C1 segment of cervical spinal cord (tissue), 14 donors: ENCODE data around the gene ACO2.
"Not testable (repeated sequence)": the region's sequence is repeated elsewhere in the genome, so short reads cannot be mapped to it uniquely, and the experiment has no call there.

ENCODE experiments used
- DNase-seq, 14 donors: peaks; one replicate each; lab custom pipeline; 2025; lab: John Stamatoyannopoulos, UW

The ACO2 gene

DNA sequence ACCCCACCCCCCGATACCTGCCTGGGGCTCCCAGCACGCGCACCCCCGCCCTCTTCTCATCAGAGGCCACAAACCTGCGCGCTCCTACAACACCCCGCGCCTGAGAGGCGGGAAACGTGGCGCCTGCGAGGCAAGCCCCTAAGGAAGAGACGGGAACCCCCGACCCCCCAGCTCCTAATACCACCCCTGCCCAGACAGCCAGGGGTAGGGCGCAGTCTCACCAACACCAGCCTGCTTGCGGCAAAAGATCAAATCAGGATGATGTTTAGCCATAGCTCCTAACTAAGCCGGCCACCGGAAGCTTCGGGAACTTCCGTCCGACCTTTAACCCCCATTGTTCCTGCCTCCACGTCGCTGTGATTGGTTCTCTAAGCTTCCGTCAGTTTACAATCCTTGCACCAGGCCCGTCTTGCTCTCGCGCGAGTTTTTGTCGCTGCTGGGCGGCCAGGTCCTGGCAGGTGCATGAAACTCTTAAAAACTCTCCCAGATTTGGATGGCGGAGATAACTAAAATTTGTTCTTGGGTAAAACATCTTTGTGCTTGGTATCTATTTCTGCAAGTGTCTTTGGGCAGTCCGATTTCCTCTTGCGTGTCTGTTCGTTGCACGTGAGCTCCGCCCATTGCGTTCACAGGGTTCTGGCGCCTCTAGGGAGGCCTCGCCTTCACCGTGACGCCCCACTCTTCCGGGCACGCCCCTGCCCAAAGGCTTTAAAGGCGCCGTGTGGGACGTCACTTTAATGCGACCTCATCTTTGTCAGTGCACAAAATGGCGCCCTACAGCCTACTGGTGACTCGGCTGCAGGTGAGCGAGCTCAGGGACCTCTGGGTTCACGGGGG is at the start of gene ACO2, which contains the start of gene PHF5A:
TSS of gene ACO2 (plus strand) at position 737 of the 837 bp plus-strand sequence. CDS start at position 767, 30 bp downstream.
TSS of gene PHF5A (minus strand) at position 312 of the 837 bp plus-strand sequence. CDS start at position 273, 39 bp downstream.
- peak; percentile 87 to 100 (median 98) for DNase-seq

DNA sequence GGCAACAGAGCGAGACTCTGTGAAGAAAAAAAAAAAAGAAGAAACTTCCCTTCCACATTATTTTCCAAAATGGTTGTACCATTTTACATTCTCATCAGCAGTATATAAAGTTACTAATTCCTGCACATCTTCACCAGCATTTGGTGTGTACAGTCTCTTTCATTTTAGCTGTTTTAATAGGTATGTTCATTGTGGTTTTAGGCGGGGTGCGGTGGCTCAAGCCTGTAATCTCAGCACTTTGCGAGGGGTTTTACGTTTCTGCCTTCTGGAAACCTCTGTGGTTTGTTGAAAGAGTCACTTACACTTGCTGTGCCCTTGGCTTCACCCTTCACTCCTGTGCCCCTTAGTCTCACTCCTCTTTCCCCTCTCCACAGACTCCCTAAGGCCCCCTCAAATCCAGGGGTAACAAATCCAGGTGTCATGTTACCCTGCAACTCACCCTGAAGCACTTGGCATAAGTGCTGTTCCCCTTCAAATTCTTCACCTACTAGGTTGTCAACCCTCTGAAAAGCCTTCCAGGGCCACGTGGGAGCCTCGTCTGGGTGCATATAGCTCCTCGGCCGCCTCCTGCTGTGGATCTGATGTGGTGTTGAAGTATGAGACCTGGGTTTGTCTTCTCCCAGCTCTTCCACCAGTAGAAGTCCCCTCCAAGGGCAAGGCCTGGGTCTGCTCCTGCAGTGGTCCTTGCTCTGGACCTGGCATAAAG is 43.1 kb upstream of the ACO2 start:
- DNase-seq = no peak

DNA sequence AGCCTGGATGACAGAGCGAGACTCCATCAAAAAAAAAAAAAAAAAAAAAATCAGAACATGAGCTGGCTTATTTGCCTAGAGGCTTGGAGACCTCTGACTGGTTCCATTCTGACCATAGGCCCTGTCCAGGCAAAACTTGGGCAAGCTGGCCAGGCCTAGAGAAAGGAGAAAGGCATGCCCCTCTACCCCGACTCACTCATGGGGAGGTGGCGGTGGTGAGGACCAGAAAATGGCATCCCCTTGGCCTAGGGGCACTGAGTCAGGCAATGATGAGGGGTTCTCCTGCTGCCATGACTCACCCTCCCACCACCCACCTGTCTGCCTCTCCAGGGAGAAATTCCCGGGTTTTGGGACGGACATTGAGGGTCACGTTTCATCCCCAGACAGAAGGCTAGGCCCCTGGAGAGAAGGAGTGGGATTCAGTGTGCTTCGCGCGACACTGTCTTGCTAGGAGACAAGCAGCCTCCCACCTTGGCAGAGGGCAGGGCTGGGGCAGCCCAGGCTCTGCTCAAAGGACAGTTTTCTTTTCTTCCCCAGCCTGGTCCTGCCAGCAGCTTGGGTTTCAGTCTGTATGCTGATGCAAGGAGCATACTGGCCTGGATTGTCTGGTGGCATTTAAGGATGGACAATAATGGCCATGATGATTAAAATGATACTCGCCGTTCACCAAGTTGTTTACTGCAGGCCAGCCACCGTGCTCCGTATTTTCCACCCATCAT is 39.5 kb upstream of the ACO2 start:
- peak in 5 of 14 donors; percentile 32 to 69 (median 43) for DNase-seq

DNA sequence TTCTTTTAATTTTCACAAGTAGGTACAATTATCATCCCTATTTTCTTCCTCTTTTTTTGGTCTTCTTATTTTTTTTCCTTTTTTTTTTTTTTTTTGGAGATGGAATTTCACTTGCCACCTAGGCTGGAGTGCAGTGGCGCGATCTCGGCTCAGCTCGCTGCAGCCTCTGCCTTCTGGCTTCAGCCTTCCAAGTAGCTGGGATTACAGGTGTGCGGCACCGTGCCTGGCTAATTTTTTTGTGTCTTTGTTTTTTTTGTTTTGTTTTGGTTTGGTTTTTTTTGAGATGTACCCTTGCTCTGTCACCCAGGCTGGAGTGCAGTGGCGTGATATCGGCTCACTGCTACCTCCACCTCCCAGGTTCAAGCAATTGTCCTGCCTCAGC is 39.0 kb upstream of the ACO2 start:
- no peak for DNase-seq

DNA sequence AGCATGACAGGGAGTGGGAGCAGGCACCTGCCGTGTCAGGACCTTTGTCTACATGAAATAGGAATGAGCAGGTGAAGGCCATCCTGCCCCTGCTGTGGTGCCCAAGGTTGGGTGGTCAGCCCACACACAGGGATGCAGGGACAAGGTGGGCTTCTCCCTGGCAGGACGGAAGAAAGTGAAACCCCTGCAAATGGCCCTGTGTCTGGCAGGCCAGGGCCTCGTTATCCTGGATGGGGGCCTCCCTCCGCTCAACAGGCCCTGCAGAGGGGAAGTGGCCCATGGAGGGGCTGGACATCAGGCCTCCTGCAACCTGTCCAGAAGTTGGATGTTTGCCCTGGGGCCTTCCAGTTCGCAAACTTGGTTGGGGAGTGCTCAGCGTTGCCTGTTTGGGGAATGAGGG is 37.3 kb upstream of the ACO2 start:
- no peak for DNase-seq

DNA sequence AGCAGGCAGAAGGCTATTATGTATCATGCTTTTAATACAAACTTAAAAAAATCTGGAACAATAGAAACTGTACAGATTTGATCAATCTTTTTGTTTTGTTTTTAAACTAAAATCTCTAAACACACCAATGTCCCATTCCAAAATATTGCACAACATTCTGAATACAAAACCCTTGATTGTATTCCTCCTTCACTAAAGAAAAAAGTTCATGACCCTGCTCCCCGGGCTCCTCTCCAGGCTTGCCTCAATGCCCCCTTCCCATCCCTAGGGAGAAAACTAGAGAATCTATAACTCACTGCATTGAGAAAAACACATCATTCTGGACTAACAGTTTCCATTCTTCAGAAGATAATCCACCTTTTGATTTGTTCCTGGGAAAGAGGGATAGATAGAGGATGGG is 35.4 kb upstream of the ACO2 start:
- DNase-seq = not testable (repeated sequence)

DNA sequence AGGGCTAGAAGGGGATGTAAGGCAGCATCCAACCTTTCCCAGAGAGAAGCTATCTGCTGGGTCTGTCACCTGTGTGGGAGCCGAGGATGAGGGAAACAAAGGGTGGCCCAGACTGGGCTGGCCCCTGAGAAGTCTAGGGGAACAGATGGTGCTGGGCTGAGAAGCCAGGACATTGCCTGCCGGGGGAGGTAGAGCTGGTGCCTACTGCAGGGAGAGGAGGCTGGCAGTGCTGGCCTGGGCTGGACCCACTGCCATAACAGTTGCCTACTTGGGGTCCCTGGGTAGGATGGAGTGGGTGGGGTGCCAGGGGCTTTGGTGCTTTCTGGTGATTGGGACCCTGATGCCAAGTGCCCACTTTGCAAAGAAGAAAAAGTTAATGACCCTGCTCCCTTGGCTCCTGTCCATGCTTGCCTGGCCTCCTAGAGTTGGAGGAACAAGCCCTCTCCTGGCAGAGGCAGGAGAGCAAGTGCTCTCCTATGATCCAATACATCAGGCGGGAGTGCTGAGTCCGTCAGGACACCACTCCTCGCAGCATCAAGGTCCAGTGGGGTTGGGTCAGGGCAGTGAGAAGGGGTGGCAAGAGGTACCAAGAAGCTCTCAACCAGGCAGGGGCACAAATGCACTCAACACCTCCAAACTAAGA is 34.4 kb upstream of the ACO2 start:
- peak in 5 of 14 donors; percentile 8 to 92 (median 20) for DNase-seq

DNA sequence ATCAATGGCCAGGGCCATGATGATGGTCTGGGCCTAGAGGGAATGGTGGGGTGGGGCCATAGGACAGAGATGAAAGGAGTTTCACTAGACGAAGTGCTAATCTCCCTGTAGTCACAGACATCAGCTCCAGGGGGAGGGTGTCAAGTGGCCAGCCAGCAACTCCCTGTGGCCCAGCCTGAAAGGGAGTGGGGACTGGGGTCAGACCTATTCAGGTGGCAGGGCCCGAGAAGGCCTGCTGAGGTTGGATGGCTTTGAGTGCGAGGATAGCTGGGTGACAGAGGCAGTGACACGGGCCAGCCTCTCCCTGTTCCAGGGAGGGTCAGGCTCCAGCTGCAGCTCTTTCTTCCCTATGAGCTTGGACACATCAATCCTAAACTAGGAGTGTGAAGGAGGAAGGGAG is 33.4 kb upstream of the ACO2 start:
- no peak for DNase-seq

DNA sequence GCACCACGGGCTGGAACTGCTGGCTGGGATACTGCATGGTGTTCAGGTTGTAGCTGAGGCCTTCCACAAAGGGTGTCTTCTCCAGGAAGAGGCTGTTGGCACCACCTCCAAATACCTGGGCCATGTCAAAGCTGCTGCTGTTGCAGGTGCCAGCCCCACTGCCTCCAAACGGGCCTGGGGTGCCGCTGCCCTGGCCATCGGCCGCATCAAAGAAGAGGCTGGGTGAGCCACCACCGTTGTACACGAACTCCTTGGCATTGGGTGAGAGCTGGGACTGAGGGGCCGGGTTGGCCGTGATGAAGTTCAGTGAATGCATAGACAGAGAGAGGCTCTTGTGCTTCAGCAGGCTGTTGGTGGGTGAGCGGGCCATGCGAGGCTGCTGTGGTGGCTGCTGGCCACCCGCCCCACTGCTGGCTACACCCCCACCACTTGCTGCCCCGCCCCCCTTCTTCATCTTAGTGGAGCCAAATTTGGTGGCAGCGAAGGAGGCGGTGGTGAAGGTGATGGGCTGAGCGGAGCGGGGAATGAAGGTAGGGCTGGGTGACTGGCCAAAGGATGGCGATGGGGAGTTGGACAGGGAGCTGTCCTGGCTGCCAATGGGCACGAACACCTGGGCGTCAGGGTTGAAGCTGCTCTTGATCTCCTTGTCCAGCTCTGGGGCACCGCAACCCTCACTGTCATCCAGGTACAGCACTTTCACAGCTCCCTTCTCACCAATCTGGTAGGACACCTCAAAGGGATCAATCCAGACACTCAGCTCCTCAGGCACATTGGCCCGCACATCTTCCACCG is 32.4 kb upstream of the ACO2 start:
- no peak for DNase-seq

DNA sequence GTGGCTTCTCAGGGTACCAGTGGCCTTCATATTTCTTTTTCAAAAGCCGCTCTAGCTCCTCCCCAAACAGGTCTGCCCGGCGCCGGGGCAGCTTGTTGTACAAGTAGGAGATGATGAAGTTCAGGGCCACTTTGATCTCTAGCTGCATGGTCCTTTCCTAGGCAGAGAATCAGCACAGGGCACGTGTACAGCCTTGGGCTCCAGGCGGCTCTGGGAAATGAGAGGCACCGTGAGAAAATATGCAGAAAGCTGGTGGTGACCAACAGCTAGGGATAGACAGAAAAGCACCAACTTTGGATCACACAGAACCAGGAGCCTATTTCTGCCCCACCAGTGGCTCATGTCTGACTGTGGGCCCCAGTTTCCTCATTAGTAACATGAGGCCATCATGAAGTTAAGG is 31.7 kb upstream of the ACO2 start:
- DNase-seq = no peak

DNA sequence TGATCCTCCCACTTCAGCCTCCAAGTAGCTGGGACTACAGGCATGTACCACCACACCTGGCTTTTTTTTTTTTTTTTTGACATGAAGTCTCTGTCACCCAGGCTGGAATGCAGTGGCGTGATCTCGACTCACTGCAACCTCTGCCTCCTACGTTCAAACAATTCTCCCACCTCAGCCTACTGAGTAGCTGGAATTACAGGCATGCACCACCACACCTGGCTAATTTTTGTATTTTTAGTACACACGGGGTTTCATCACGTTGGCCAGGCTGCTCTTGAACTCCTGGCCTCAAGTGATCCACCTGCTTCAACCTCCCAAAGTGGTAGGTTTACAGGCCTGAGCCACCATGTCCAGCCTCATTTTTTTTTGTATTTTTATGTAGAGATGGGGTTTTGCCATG is 28.4 kb upstream of the ACO2 start:
- DNase-seq = not testable (repeated sequence)

DNA sequence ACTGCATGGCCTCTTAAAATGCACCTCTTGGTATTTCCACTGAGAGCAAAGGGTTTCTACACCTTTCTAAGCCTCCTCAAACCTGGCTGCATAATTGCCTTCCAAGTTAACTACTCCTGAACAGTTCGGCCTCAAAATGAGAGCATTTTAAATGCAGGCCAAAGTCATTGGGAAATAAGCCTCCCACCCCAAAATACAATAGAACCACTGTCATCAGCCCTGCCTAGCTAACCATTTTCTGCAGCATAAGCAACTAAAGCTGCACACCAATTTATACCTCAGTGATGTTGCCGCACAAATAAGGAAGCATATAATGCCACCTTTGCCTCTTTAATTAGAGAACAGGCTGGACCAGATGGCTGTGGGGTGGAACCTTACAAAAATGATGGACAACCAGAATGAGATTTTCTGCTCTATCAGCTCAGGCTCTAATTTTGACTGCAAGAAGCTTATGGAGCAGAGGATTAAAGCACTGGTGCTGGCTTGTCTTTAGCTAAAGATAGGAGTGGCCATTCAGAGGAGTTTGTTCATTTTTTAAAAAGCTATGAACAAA is 26.6 kb upstream of the ACO2 start:
- DNase-seq = peak in 2 of 14 donors; percentile 4 to 90

DNA sequence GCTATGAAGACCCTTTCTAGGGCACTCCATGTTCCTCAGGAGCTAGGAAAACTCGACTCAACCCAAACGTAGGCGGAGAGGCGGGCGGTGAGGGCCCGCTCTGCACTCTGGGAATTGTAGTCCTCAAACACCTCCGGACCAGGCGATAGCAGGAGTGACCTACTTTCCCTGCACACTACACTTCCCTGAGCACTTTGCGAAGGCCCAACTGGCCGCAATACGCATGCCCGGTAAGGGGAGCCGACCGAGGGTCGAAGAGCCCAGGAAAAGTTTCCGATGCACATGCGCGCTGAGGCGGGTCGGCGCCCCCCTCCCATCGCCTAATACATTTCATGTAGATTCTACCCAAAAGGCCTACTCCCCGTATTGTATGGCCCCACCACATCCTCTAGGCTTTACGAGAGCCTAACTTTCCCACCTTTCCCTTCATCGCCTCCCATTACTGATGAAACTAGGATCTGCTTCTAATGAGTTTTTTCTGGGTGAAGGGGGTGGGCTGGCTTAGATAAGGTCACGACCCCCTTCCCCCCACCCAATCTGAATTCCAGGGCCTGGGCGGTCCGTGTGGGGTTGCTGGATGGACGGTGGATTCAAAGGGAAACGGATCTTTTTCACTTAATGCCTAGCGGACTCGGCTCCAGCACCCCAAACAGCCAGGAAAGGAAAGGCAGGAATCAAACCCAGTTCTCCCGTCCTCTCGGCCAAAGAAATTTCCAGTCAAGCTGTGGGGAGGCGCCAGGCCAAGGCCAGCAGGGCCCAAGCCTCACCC is 24.4 kb upstream of the ACO2 start:
- peak in 13 of 14 donors; percentile 42 to 92 (median 83) for DNase-seq

DNA sequence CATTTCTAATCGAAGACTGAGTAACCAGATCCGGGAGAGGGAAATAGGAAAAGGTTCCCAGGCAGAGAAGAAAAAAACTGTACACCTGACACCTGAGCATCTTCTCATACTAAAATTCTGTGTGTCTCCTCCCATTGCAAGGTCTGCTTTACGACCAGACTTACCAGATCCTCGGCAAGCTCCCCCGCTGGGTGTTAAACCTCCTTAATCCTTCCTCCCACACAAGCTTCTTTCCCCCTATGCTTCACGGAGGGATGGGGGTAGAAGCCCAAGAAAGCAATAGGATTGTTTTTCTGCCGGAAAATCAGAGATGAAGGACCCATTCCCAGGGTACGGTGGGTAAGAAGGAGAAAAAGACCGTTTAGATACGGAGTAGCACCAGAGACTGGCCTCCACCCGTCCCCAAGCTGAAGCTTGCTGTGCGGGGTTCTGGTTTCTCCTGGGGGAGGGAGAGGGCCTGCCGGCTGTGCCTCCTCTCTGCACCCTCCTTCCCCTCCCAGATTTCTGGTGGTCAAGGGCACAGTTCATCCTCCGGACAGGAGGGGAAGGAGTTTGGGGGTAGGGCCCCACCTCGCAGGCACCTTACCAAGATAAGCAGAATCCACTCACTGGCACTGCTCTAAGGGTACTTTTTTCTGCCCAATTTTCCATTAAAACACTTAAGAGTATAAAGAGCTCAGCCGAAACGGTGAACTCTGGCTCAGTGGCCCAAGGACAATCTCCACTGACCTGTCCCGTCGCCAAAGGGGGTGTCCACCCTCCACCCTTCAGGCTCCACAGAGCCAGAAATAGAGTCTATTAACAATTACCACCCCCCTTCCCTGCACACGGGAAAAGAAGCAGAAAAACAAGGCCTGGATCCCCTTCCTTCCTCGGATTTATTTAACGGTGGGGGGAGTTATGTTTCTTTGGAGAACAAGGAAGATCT is 23.5 kb upstream of the ACO2 start:
- DNase-seq = peak in 6 of 14 donors; percentile 31 to 68 (median 48)

DNA sequence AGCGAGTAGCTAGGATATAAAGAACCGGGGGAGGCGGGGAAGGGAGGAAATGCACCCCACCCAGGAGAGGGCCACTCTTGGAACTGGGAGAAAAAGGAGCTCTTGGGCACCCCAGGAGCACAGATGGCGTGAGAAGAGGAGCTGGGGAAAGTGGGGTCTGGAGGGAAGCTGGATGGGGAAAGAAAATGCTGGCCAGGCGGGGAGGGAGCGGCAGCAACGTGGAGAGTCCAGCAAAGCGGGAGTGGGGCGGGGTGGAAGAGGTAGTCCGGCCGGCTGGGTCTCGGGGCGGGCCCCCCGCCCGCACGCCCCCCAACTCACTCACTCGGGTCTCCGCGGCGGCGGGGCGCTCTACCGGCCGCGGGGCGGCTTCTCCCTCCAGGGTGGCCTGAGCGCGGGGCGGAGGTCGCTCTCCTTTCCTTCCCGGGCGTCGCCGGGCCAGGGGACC is 22.8 kb upstream of the ACO2 start:
- peak in 2 of 14 donors; percentile 42 to 66 for DNase-seq

DNA sequence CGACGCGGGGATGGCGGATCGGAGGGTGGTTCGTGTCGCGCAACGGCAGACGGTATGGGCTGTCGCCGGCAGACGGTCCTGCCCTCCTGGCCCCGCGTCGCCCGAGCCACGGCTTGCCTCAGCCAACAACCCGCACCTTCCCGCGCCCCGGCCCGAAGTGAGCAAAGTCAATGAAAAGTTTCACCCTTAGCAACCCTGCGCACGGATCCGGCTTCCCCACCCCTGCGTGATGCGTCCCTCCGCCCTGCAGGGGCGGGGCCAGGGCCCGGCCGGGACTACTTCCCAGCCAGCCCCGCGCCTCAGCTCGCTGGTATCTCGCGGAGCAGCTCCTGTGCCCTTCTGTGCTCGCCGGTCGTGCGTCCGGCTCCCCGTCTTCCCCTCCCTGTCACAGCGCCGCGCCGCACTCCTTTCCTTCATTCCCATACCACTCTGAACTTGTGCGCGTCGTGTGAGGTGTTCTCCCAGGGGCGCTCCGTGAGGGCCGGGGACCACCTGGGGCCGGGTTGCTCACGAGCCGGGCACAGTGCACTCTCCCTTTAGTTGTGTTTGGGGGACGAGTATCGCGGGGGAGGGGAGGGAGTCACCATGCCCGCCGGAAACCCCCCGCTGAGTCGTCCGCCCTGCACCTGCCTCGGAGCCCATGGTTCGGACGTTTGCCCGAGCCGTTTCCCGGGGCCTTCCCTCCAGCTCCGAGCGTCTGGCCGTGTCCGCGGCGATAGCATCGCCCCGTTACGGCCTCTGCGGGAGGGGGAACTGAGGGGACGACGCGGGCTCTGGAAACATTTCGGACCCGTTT is 22.1 kb upstream of the ACO2 start, which contains the start of gene TOB2:
TSS of gene TOB2 (minus strand) at position 163 of the 796 bp plus-strand sequence. CDS start 9,456 bp downstream, outside the sequence.
- peak; percentile 78 to 97 (median 94) for DNase-seq
